D721Med (cell line): ENCODE data around the gene ELOF1.
"Not testable (repeated sequence)": the region's sequence is repeated elsewhere in the genome, so short reads cannot be mapped to it uniquely, and the experiment has no call there.

Experiments
- DNase-seq: peaks from one replicate; pipeline ENCODE4 v3.0.0; 2011; ENCODE audit warnings: low spot score; ENCODE audit not compliant: insufficient read length
- FAIRE-seq: peaks from 2 replicates; lab custom pipeline; 2011; peaks lifted over from hg19 to GRCh38; lab: Jason Lieb, UNC
- CTCF ChIP-seq: IDR thresholded peaks from 2 replicates; pipeline ENCODE4 v1.5.1; 2012; ENCODE audit warnings: mild to moderate bottlenecking, control low read depth; ENCODE audit not compliant: insufficient read depth; ENCODE audit errors: missing control alignments

Gene ELOF1

GRCh38 chr19:11578258-11579142 lies 19.5 kb upstream of the ELOF1 start:
- no peak for DNase-seq
- no peak for FAIRE-seq
- no peak for TF ChIP-seq CTCF

DNA sequence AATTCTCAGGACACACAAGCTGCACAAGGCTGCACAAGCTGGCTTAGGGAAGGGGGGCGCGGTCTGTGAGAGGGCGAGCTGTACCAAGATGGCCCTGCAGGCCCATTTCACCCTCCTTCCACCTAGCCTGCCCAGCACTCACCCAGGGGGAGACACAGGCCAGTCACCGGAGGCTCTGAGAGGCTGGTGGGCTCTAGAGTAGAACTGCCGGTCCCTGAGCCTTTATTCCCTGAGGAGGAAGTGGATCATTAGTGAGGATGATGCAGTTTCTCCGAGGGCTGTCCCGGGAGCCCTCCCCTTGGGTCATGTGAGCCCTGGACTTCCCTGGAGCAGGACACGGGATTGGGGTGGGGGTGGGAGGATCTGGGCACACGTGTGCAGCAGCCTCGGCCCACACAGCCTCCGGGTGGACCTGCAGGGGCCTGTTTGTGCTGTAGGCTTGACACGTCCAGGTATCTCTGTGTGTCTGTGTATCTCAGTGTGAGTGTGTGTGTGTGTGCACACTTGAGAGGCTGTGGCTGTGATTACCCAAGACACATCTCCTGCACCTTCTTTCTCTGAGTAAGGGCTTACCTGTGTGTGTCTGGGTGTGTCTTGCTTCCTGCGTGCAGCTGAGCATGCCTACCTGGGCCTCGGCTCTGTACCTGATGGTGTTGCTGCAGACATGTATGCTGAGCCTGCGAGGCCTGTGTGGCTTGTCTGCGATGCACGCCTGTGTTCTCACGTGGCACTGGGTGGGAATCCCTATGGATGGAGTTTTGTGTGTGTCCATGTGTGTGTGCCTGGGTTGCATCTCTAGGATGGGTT lies 18.6 kb upstream of the ELOF1 start, which contains the start of gene ACP5:
Gene ACP5, minus strand, starts transcription at position 195 of the 807 bp plus-strand sequence. CDS start 328 bp downstream, outside the sequence.
- DNase-seq (no peak), FAIRE-seq (no peak)
- TF ChIP-seq CTCF = no peak

DNA sequence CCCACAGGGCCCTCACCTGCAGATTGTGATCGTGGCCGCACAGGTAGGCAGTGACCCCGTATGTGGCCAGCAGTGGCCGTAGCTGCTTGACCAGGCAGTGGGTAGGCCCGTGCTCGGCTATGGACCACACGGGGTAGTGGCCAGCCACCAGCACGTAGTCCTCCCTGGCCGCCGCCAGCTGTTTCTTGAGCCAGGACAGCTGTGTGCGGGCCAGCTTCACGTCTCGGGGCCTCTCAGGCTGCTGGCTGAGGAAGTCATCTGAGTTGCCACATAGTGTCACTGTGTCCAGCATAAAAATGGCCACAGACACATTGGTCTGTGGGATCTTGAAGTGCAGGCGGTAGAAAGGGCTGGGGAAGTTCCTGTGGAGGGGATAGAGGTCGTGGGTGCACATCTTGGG lies 17.2 kb upstream of the ELOF1 start:
- no peak for FAIRE-seq

DNA sequence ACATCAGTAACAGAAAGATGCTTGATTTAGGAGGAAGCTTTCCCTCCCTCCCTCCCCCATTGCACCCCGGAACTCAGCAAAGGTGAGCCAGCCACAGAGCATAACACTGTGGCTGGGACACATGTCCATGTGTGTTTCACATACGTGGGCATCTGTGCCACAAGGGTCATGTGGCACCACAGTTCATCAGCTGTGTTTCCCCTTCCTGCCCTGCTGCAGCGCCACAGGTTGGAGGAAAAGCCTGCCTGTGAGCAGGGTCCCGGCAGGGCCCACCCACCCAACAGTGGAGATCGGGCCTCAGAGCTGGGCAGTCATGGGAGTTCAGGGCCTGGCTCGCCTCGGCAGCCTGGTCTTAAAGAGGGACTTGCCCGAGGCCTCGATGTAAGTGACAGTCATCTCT lies 15.7 kb upstream of the ELOF1 start:
- FAIRE-seq = no peak
- no peak for TF ChIP-seq CTCF
- no peak for DNase-seq

More for the DNA sequence above, 17.2 kb upstream of the ELOF1 start:
- TF ChIP-seq CTCF = no peak
- DNase-seq = no peak

- not testable (repeated sequence) for FAIRE-seq, DNase-seq
These were observed 14.7 kb upstream of the ELOF1 start for GRCh38 chr19:11573763-11574162.

- not testable (repeated sequence) for FAIRE-seq, DNase-seq
These were observed 14.3 kb upstream of the ELOF1 start for GRCh38 chr19:11573354-11573753.

- DNase-seq = no peak
- TF ChIP-seq CTCF = no peak
These were observed 11.0 kb upstream of the ELOF1 start for GRCh38 chr19:11570039-11570462.

DNA sequence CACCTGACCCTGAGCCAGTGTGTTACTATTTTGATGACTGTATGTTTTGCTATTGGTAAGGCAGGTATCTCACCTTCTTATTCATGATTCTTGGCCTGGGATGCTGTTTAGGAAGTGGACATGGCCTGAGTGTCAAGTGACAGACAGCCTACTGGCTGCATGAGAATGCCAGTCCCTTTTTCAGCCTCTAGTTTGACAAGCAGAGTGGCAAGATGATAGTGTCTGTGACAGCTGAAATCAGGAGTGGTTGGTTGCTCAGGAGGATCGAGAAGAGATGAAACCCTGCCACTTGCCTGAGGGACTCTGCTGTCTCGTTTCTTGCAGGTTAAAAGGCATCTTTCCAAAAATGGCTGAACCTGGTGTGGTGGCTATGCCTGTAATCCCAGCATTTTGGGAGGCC lies 7.1 kb upstream of the ELOF1 start:
- FAIRE-seq = no peak
- DNase-seq = no peak
- no peak for TF ChIP-seq CTCF

More at GRCh38 chr19:11570039-11570462, 11.0 kb upstream of the ELOF1 start:
- no peak for FAIRE-seq

- not testable (repeated sequence) for DNase-seq, FAIRE-seq
These were observed 6.6 kb upstream of the ELOF1 start for GRCh38 chr19:11565649-11565980.

DNA sequence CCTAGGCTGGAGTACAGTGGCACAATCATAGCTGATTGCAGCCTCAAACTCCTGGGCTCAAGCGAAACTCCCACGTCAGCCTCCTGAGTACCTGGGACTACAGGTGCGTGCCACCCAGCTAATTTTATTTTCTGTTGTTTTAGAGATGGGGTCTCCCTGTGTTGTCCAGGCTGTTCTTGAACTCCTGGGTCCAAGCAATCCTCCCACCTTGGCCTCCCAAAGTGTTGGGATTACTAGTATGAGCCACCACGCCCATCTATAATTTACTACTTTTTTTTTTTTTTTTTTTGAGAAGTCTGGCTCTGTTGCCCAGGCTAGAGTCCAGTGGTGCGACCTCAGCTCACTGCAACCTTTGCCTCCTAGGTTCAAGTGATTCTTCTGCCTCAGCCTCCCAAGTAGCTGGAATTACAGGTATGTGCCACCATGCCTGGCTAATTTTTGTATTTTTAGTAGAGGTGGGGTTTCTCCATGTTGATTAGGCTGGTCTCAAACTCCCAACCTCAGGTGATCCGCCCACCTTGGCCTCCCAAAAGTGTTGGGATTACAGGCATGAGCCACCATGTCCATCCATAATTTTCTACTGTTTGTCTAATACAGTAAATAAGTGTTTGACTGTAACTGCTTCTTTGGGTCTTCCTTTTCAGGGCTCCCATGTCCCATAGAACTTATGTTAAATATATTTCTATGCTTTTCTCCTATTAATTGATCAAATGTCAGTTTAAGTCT lies 5.2 kb upstream of the ELOF1 start:
- FAIRE-seq, DNase-seq: not testable (repeated sequence)
